HepG2 (cell line): ENCODE data around the gene TMC4. TPM values are rescaled to one million over a fixed set of nuclear protein-coding genes. Genes with fewer than 3 reads are reported as not detected.

Experiments
- ATF3 ChIP-seq: sonication (generic); formaldehyde crosslinking; IDR thresholded peaks from 2 replicates; pipeline ENCODE4 v1.4.0; 2020; ENCODE audit warnings: missing genetic modification reagents
- BRD4 ChIP-seq: sonication (generic); formaldehyde crosslinking; IDR thresholded peaks from 2 replicates; pipeline ENCODE4 v1.4.0; 2020; ENCODE audit warnings: missing genetic modification reagents
- BRF2 ChIP-seq: sonication (generic); formaldehyde crosslinking; IDR thresholded peaks from 2 replicates; pipeline ENCODE4 v1.8.1; 2022; ENCODE audit warnings: mild to moderate bottlenecking, missing genetic modification reagents
- FOXC1 ChIP-seq: sonication (generic); formaldehyde crosslinking; IDR thresholded peaks from 2 replicates; pipeline ENCODE4 v1.8.0; 2022; ENCODE audit warnings: mild to moderate bottlenecking, missing genetic modification reagents, borderline replicate concordance
- HDAC2 ChIP-seq: sonication (generic); formaldehyde crosslinking; IDR thresholded peaks from 2 replicates; pipeline ENCODE4 v1.4.0; 2020; ENCODE audit warnings: missing genetic modification reagents
- HNRNPLL ChIP-seq: fragments of 200-400 bp; formaldehyde crosslinking; IDR thresholded peaks from 2 replicates; pipeline ENCODE4 v1.6.1; 2017; ENCODE audit warnings: mild to moderate bottlenecking, low read depth, low read length; ENCODE audit not compliant: poor library complexity, severe bottlenecking
- MAZ ChIP-seq, 2 experiments: sonication (generic) in 1 of 2; formaldehyde crosslinking in 1 of 2; IDR thresholded peaks; 2 replicates each; pipeline versions ENCODE4 v1.5.0 to v1.6.1; 2012 to 2020; ENCODE audit warnings: low read depth in 2 of 2, mild to moderate bottlenecking in 2 of 2, borderline replicate concordance in 1 of 2, improper control_type of control experiment in 1 of 2, low read length in 1 of 2, missing genetic modification reagents in 1 of 2, moderate library complexity in 1 of 2
- MED13 ChIP-seq: sonication (generic); formaldehyde crosslinking; IDR thresholded peaks from 2 replicates; pipeline ENCODE4 v1.5.0; 2020; ENCODE audit warnings: missing genetic modification reagents
- MYNN ChIP-seq: sonication (generic); formaldehyde crosslinking; IDR thresholded peaks from 2 replicates; pipeline ENCODE4 v1.4.0; 2020; ENCODE audit warnings: mild to moderate bottlenecking, low read depth, missing genetic modification reagents
- NKX3-1 ChIP-seq: sonication (generic); formaldehyde crosslinking; IDR thresholded peaks from 2 replicates; pipeline ENCODE4 v1.5.0; 2020; ENCODE audit warnings: missing genetic modification reagents
- NONO ChIP-seq, 2 experiments: fragments of 450-650 bp in 1 of 2; sonication (generic) in 1 of 2; formaldehyde crosslinking in 1 of 2; IDR thresholded peaks in 1 of 2; conservative IDR thresholded peaks in 1 of 2; 2 replicates each; pipeline versions ENCODE4 v1.6.1 to v1.8.0; 2017 to 2022; ENCODE audit warnings: mild to moderate bottlenecking in 1 of 2, missing genetic modification reagents in 1 of 2, moderate library complexity in 1 of 2
- STAT5B ChIP-seq: sonication (generic); formaldehyde crosslinking; IDR thresholded peaks from 2 replicates; pipeline ENCODE4 v1.4.0; 2020; ENCODE audit warnings: missing genetic modification reagents
- TP53 ChIP-seq: sonication (generic); formaldehyde crosslinking; conservative IDR thresholded peaks from 2 replicates; pipeline ENCODE4 v1.4.0; 2020; ENCODE audit warnings: missing genetic modification reagents
- ZHX1 ChIP-seq: sonication (generic); formaldehyde crosslinking; IDR thresholded peaks from 2 replicates; pipeline ENCODE4 v1.8.1; 2022; ENCODE audit warnings: low read depth, mild to moderate bottlenecking, missing genetic modification reagents
- ZNF430 ChIP-seq: sonication (generic); formaldehyde crosslinking; IDR thresholded peaks from 2 replicates; pipeline ENCODE4 v1.9.0; 2021; ENCODE audit warnings: mild to moderate bottlenecking, missing genetic modification reagents
- ZNF614 ChIP-seq: IDR thresholded peaks from 2 replicates; pipeline ENCODE4 v1.6.1; 2018; ENCODE audit warnings: missing biosample characterization, missing genetic modification reagents, inconsistent platforms, borderline replicate concordance
- ZNF713 ChIP-seq: sonication (generic); formaldehyde crosslinking; IDR thresholded peaks from 2 replicates; pipeline ENCODE4 v1.4.0; 2020; ENCODE audit warnings: mild to moderate bottlenecking, missing genetic modification reagents
- ZNF737 ChIP-seq: sonication (generic); formaldehyde crosslinking; IDR thresholded peaks from 2 replicates; pipeline ENCODE4 v1.5.0; 2020; ENCODE audit warnings: missing genetic modification reagents, mild to moderate bottlenecking, borderline replicate concordance
- ZNF740 ChIP-seq: sonication (generic); formaldehyde crosslinking; IDR thresholded peaks from 2 replicates; pipeline ENCODE4 v1.4.0; 2020; ENCODE audit warnings: missing genetic modification reagents
- ZNF770 ChIP-seq: sonication (generic); formaldehyde crosslinking; IDR thresholded peaks from 2 replicates; pipeline ENCODE4 v1.5.0; 2020; ENCODE audit warnings: mild to moderate bottlenecking, missing genetic modification reagents
- polyA plus RNA-seq, 8 experiments: library from polyadenylated mRNA; depleted of rRNA in 3 of 8; stranded (reverse) in 7 of 8; unstranded in 1 of 8; fragments of >200 nt; fragmentation: Illumina TruSeq in 4 of 8; extraction: Trizol in 4 of 8; gene quantifications; 2 replicates each; pipeline versions ENCODE4 v1.2.1 to v1.2.3, GENCODE V29; 2011 to 2016; ENCODE audit warnings: low read depth in 4 of 8, missing spikeins in 1 of 8, mixed read lengths in 1 of 8; ENCODE audit not compliant: insufficient read depth in 1 of 8
- total RNA-seq, 5 experiments: library from RNA; depleted of rRNA; stranded (reverse); fragments of >200 nt; fragmentation: Illumina TruSeq; extraction: Trizol; gene quantifications; 2 replicates each; pipeline ENCODE4 v1.2.3, GENCODE V29; 2016; ENCODE audit warnings: low read depth in 1 of 5

Gene TMC4
- total and polyA plus RNA-seq, 2 of the 13 experiments (the other 11 are each of a cell fraction or from before 2014, with no cell fraction given) = 0.13 to 0.24 TPM

- no peak for TF ChIP-seq ZHX1 (CRISPR knock-in tag)
- peak; percentile 29; the same call in 1 of the 2 replicates for TF ChIP-seq HDAC2 (CRISPR knock-in tag)
- TF ChIP-seq MAZ (IDR thresholded peaks at IDR 0.05; ENCODE audit: borderline replicate concordance, low read depth, low read length) = peak; percentile 22
- peak; percentile 70 for TF ChIP-seq MAZ (CRISPR knock-in tag; IDR thresholded peaks at IDR 0.05; ENCODE audit: low read depth)
- TF ChIP-seq MYNN (CRISPR knock-in tag) = no peak
- TF ChIP-seq ZNF737 = no peak
- TF ChIP-seq ZNF614 (CRISPR knock-in tag) = no peak
- TF ChIP-seq ATF3 (CRISPR knock-in tag) = no peak
- TF ChIP-seq MED13 (CRISPR knock-in tag) = no peak
- peak; percentile 82; the same call in 1 of the 2 replicates for TF ChIP-seq ZNF430 (CRISPR knock-in tag)
- TF ChIP-seq FOXC1 (CRISPR knock-in tag) = no peak; the same call in 1 of the 2 replicates
- TF ChIP-seq ZNF770 (CRISPR knock-in tag) = no peak
- TF ChIP-seq ZNF713 (CRISPR knock-in tag) = no peak
- no peak for TF ChIP-seq NONO (IDR thresholded peaks at IDR 0.05)
- peak; percentile 58 for TF ChIP-seq NONO (CRISPR knock-in tag; conservative IDR thresholded peaks at IDR 0.05)
- no peak for TF ChIP-seq BRF2 (CRISPR knock-in tag)
- TF ChIP-seq ZNF740 (CRISPR knock-in tag) = no peak
- TF ChIP-seq NKX3-1 = no peak
- TF ChIP-seq BRD4 = no peak
- no peak for TF ChIP-seq TP53 (CRISPR knock-in tag)
- no peak for TF ChIP-seq STAT5B (CRISPR knock-in tag)
- peak; percentile 67 for TF ChIP-seq HNRNPLL
These were observed 13.4 kb downstream of the TMC4 start, which contains the start of gene LENG1 (continued) for GRCh38 chr19:54159352-54160181.
